GM06990 (cell line): ENCODE results near the gene TTC28.

Experiments used
- DNase-seq: peaks from one replicate; pipeline ENCODE4 v3.0.0-alpha.2; 2011; ENCODE audit not compliant: insufficient read length; ENCODE audit errors: extremely low read depth
- H3K27me3 ChIP-seq: replicated peaks from 2 replicates; pipeline ENCODE4 v1.6.0; 2011; ENCODE audit warnings: low read length; ENCODE audit not compliant: control insufficient read depth, insufficient read depth
- H3K36me3 ChIP-seq: 2 replicates; pipeline ENCODE4 v1.5.1; 2011; ENCODE audit warnings: low read length; ENCODE audit not compliant: control insufficient read depth, insufficient read depth
- H3K4me3 ChIP-seq: replicated peaks from 2 replicates; pipeline ENCODE4 v1.5.1; 2011; ENCODE audit warnings: low read depth, mild to moderate bottlenecking, control low read depth, low read length
- TF ChIP-seq, protein P1 (sequence below): IDR thresholded peaks from 2 replicates; pipeline ENCODE4 v1.5.1; 2011; ENCODE audit warnings: low read length, control low read depth, mild to moderate bottlenecking, inconsistent platforms; ENCODE audit not compliant: insufficient read depth, poor library complexity, severe bottlenecking

The TTC28 gene

DNA sequence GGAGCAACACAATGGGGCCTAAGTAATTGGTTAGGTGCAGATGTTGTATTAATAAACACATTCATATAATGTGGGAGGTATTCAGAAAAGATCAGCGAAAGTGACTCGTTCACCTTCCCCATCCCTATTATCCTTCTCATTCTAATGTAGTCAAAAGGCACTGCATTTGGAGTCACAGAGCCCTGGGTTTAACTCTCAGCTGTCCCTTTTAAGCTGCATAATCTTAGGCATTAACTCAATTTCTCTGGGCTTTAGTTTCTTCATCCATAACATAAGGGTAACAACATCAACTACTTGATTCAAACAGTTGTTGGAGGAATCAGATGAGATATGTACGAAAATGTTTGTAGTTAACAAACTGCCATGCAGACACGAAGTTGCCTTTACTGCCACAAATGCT lies 573.0 kb downstream of the TTC28 start:
- DNase-seq: no peak
- Histone ChIP-seq H3K27me3 (no peaks in the 10 kb centered on the region; the same call in 1 of the 2 replicates), H3K36me3 (no peaks in the 10 kb centered on the region), H3K4me3 (no peak overlapping the region)
- TF ChIP-seq, protein P1, sequence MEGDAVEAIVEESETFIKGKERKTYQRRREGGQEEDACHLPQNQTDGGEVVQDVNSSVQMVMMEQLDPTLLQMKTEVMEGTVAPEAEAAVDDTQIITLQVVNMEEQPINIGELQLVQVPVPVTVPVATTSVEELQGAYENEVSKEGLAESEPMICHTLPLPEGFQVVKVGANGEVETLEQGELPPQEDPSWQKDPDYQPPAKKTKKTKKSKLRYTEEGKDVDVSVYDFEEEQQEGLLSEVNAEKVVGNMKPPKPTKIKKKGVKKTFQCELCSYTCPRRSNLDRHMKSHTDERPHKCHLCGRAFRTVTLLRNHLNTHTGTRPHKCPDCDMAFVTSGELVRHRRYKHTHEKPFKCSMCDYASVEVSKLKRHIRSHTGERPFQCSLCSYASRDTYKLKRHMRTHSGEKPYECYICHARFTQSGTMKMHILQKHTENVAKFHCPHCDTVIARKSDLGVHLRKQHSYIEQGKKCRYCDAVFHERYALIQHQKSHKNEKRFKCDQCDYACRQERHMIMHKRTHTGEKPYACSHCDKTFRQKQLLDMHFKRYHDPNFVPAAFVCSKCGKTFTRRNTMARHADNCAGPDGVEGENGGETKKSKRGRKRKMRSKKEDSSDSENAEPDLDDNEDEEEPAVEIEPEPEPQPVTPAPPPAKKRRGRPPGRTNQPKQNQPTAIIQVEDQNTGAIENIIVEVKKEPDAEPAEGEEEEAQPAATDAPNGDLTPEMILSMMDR: no peak

DNA sequence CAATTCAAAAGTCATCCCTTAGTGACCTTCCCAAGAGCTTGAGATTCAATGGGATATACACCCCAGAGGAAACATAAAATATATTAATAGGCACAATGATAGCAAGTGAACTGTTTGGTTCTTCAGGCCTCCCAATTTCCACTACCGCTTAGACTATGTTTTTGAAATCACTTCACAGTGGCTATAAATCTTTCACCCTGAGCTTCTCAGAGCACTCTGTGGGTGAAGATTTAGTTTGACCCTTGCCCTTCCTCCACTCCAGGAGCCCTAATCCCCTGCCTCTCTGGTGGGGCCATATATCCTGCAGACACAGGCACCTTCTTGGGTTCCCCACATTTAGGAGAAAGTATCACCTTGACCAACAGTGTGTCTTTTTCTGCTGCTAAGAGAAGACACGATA lies 573.7 kb downstream of the TTC28 start:
- no peaks in the 10 kb centered on the region for H3K36me3 ChIP-seq
- DNase-seq: no peak
- no peaks in the 10 kb centered on the region; the same call in 1 of the 2 replicates for H3K27me3 ChIP-seq
- TF ChIP-seq, protein P1: no peak
- no peak overlapping the region for H3K4me3 ChIP-seq

DNA sequence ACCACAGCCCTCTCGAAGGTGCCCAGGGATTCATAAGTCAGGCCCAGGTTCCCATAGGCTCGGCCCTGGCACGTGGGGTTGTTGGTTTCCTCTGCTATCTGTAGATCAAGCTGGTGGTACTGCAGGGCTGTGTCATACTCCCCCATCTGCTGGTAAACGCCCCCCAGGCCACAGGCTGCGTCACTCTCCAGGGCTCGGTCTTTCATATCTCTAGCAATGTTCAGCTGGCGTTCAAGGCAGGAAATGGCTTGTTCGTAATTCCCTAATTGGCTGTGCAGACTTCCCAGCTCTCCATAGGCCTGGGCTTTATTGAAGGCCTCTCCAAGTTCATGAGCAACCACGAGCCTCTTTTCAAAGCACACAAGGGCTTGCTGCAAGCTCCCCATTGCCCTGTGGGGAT lies 574.2 kb downstream of the TTC28 start:
- no peak for DNase-seq
- TF ChIP-seq, protein P1: no peak
- Histone ChIP-seq H3K36me3 (no peaks in the 10 kb centered on the region), H3K27me3 (no peaks in the 10 kb centered on the region; the same call in 1 of the 2 replicates), H3K4me3 (no peak overlapping the region)

DNA sequence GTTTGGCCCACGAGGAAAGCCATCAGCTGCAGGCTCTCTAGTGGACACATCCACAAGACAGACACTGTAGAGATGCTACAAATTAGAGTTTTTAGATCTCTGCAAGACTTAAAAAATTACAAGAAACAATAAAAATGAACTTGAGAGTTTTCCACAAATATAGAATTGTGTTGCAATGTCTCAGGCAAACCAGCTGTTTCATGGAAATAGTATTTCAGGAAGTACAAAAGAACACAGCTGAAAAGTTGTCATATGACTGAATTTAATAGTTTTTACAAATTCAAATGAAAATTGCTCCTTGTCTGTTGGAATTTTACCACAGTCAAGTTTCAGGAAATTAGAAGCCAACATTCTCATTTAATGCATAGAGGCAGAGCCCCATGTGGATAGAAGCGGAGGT lies 576.0 kb downstream of the TTC28 start:
- H3K27me3 ChIP-seq: no peaks in the 10 kb centered on the region; the same call in none of the 2 replicates
- TF ChIP-seq, protein P1: no peak
- DNase-seq: no peak
- H3K4me3 ChIP-seq: no peak overlapping the region
- no peaks in the 10 kb centered on the region for H3K36me3 ChIP-seq

GRCh38 chr22:28102151-28102812 lies 577.4 kb downstream of the TTC28 start:
- TF ChIP-seq, protein P1: no peak
- H3K36me3 ChIP-seq: no peaks in the 10 kb centered on the region
- no peak overlapping the region for H3K4me3 ChIP-seq
- H3K27me3 ChIP-seq: no peaks in the 10 kb centered on the region; the same call in none of the 2 replicates
- DNase-seq: no peak
